COLO668 (cell line): ENCODE data around the gene BORCS6.
"Not testable (repeated sequence)": the region's sequence is repeated elsewhere in the genome, so short reads cannot be mapped to it uniquely, and the experiment has no call there.

Source experiments
- DNase-seq: peaks from one replicate; lab custom pipeline; 2025; ENCODE audit not compliant: unreplicated experiment; lab: John Stamatoyannopoulos, UW

BORCS6 gene

GRCh38 chr17:8189711-8190477, at the start of gene BORCS6:
Gene BORCS6 (minus strand): TSS chr17:8190180. CDS start chr17:8190140, 40 bp downstream.
- peak; percentile 89 for DNase-seq

DNA sequence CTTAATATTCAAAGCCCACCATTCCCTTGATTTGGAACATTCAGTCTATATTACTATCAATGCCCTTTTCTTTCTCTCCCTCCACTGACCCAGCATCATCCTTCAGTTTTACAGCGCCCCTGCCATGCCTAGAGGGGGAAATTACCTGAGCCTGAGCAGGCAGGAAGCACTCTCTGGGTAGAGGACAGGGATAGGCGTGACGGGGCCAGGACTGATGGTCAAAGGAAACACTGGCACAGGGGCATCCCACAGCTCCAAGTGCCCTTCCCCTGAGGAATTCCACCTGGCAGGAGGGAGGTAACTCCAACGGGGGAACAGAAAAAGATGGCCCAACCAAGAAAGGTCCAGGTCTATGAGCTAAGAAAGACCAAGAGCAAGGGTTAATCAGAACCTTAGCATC, 47.9 kb upstream of the BORCS6 start:
- no peak for DNase-seq

- DNase-seq: peak; percentile 67
Measured at GRCh38 chr17:8237175-8237574, 47.2 kb upstream of the BORCS6 start.

- no peak for DNase-seq
Measured at GRCh38 chr17:8235676-8236075, 45.7 kb upstream of the BORCS6 start.

GRCh38 chr17:8234361-8235270, 44.6 kb upstream of the BORCS6 start:
- DNase-seq: no peak

DNA sequence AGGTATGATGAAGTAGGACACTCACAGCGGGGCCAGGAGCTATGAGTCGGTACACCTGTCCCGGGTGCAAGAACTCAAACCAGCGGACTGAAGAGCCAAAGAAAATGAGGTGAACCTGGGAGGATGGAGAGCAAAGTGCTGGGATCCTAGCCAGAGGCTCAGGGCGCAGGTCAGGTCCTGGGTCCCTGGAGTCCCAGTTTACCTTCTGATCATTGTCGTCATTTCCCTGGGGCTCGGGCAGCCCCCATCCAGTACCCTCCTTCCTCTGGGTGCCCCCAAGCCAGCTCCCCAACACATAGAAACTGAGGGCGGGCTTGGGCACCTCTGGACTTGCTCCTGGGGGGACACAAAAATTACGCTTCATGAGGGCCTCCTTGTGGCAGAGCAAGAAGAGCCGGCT, 41.7 kb upstream of the BORCS6 start:
- DNase-seq: no peak

- DNase-seq: no peak
Measured at GRCh38 chr17:8227238-8227581, 37.2 kb upstream of the BORCS6 start.

- no peak for DNase-seq
Measured at GRCh38 chr17:8226536-8227237, 36.7 kb upstream of the BORCS6 start.

- peak; percentile 7 for DNase-seq
Measured at GRCh38 chr17:8225813-8226535, 36.0 kb upstream of the BORCS6 start.

DNA sequence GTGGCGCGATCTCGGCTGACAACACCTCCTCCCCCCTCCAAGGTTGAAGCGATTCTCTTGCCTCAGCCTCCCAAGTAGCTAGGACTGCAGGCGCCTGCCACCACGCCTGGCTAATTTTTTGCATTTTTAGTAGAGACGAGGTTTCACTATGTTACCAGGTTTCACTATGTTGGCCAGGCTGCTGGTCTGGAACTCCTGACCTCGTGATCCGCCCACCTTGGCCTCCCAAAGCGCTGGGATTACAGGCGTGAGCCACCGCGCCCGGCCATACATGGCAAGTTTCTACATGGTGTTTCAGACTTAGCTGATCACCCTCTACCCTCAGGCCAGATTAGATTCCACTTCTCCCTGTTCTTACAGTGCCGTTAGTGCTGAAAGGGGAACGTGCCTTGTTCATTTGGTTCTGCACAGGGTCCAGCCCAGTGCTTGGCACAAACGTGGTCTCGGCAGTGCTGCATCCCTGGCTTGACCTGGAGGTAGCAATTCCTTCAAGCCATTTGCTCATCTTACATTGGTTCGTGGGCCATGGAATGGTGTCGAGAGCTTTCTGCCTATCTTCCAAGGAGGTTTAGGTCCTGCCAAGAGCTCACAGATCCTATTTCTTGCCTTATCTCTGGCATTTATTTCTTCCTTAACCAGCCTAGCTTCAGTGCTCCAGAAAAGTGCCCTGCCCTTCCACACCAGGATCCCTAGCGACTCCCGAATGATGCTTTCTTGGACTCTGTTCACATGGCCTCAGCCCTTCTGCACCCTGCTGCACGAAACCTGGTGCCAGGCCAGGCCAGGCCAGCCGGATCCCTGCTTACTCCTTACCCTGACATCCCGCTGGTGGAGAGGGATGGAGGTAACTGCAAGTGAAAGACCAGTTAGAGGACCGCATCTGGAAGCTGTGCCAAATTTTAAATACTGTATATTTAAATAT, 35.2 kb upstream of the BORCS6 start:
- no peak for DNase-seq

DNA sequence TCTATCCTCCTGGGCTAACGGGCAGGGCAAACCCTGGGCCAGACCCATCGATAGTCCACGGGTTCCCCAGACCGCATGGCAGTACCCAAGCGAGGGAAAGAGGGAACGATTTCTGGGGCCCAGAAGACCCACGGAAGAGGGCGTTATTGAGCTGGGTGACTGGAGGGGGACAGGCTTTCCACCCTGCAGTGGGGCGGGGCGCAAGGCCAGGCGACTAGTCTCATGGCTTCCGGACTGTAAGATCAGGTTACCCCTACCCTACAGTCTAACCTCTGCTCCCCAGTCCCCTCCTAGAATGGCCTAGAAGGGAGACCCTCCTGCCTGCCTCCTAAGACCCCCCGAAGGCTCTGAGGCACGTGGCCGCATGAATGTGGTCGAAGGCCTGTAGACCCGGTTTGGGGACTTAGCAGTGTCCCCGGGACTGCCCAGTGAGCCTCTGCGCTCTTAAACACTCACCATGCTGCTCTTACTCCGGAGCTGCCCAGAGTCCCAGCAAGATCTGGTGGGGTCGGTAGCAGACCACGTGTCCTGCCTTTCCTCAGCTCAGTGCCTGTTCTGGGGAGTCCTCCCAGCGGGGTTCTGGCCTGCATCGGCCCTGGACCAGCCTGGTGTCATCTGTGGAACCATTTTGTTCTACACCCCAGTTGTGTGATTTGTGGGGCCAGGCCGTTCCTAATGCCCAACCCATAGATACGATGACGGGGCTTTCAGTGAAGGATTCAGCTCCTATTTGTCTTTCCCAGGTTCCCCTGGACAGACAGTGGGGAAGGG, 33.6 kb upstream of the BORCS6 start:
- DNase-seq: peak; percentile 78

DNA sequence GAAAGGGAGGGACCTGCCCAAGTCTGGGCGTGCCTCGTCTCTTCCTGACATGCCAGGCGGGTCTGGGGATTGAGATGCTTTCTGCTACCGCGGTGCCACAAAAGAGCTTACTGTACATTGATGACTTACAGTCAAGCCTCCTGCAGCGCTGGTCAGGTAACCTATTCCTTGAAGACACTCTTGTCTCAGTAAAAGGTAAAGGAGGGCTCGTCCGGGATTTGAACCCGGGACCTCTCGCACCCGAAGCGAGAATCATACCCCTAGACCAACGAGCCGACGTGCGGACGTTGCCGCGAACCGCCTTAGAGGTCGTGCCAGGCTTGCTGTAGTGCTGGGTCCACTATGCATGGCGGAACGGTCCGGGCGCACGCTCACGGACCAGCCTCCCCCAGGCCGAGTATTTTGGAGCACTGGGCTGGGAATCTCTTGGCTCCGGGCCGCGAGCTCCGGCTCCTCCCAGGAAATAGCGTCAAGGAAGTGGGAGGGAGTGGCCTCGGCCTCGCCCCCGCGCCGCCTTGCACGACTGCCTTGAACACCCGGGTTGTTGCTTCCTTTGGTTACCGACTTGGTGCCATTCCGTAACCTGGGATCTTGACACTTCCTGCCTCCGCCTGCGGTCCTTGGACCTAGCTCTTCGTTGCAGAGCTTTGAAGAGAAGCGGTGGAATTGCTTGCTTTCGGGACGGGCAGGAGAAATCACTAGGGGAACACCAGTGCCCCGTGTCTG, 32.8 kb upstream of the BORCS6 start:
- DNase-seq: peak; percentile 74

DNA sequence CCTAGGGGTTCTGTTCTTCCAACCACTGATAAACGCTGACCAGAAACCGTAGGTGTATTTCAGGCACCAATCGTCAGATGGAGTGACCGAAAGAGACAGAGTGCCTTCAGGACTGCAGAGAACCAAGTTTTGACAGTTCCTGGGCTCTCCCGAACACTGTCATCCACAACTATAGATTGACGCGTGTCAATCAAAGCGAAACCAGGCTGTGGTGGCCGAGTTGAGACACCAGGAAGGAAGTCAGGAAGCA, 32.3 kb upstream of the BORCS6 start:
- no peak for DNase-seq

DNA sequence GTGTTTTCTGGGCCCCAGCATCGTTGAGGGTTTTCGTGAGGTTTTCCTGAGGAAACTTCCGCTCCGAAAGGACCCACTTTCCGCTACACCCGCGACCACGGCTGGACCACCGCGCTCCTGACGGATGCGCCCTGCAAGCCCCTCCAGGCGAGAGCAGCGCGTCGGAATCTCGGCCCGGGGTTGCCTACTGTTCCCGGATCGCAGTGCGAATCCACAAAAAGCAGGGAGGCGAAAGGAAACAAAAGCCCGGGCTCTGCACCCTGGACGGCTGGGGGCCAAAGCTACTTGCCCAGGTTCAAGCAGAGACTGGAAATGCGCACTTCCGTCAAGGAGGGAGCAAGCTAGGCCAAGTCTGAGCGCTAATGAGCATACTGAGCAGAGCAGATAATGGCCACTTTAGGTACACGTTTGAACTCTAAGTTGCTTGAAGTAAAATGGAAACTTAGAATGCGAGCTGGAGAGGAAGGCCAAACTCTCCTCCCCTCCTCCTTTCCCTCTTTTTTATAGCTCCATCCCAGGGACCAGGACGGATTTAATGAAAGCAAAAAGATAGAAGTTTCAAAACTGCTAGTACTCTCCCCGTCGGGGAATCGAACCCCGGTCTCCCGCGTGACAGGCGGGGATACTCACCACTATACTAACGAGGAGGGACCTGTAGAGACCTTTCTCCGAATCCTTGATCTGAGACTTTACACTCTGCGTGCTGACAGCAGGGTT, 31.8 kb upstream of the BORCS6 start:
- peak; percentile 70 for DNase-seq

- DNase-seq: peak; percentile 83
Measured at GRCh38 chr17:8220783-8221662, 31.0 kb upstream of the BORCS6 start.

- DNase-seq: not testable (repeated sequence)
Measured at GRCh38 chr17:8214000-8214399, 24.0 kb upstream of the BORCS6 start.
